ENCODE data around the gene R3HDM2. TPM values are rescaled to one million over a fixed set of nuclear protein-coding genes. Genes with fewer than 3 reads are reported as not detected.

The R3HDM2 gene
- total and polyA plus RNA-seq, 2 donors from 2014 or later = 16.5 to 67.3 TPM

GRCh38 chr12:57465030-57465746, 34.3 kb upstream of the R3HDM2 start:
- no peak overlapping the region for H3K9ac ChIP-seq (ENCODE audit: low read length in 3 of 3)
- no peaks in the 10 kb centered on the region for H3K27me3 ChIP-seq (ENCODE audit: control insufficient read depth, insufficient read depth, low read length)
- FAIRE-seq (no peak), DNase-seq (no peak)
- peaks cover 0 to 8% (median 0%) of the 10 kb centered on the region in 3 donors for H3K4me1 ChIP-seq (ENCODE audit: control insufficient read depth in 2 of 3, insufficient read depth in 2 of 3, low read depth in 1 of 3, low read length in 3 of 3)
- H3K4me3 ChIP-seq (ENCODE audit: low read length in 3 of 3) = no peak overlapping the region
- no peaks in the 10 kb centered on the region for H3K36me3 ChIP-seq (ENCODE audit: control insufficient read depth in 2 of 3, insufficient read depth in 3 of 3, low read length in 3 of 3)
- no peak for TF ChIP-seq CTCF (IDR thresholded peaks at IDR 0.05; ENCODE audit: borderline replicate concordance, extremely low read depth, insufficient read depth)
- H3K9me3 ChIP-seq (ENCODE audit: control insufficient read depth in 2 of 3, insufficient read depth in 1 of 3, low read length in 3 of 3) = no peaks in the 10 kb centered on the region
- intact Hi-C loops (cut with DNase I) = no loop called here
- no peak overlapping the region for H3K27ac ChIP-seq (ENCODE audit: low read depth in 2 of 2, low read length in 2 of 2)

- no peak for FAIRE-seq
- no peaks in the 10 kb centered on the region for H3K36me3 ChIP-seq (ENCODE audit: control insufficient read depth in 2 of 3, insufficient read depth in 3 of 3, low read length in 3 of 3)
Measured at GRCh38 chr12:57464569-57464968, 33.7 kb upstream of the R3HDM2 start.

GRCh38 chr12:57462912-57463253, 32.0 kb upstream of the R3HDM2 start:
- no peaks in the 10 kb centered on the region for H3K9me3 ChIP-seq (ENCODE audit: control insufficient read depth in 2 of 3, insufficient read depth in 1 of 3, low read length in 3 of 3)
- no peaks in the 10 kb centered on the region for H3K36me3 ChIP-seq (ENCODE audit: control insufficient read depth in 2 of 3, insufficient read depth in 3 of 3, low read length in 3 of 3)
- peak overlapping the region in 1 of 3 donors; percentile 84 for H3K4me3 ChIP-seq (ENCODE audit: low read length in 3 of 3)
- peaks cover 0 to 8% (median 6%) of the 10 kb centered on the region in 3 donors for H3K4me1 ChIP-seq (ENCODE audit: control insufficient read depth in 2 of 3, insufficient read depth in 2 of 3, low read depth in 1 of 3, low read length in 3 of 3)
- intact Hi-C loops (cut with DNase I) = no loop called here
- H3K27ac ChIP-seq (ENCODE audit: low read depth in 2 of 2, low read length in 2 of 2) = no peak overlapping the region
- no peaks in the 10 kb centered on the region for H3K27me3 ChIP-seq (ENCODE audit: control insufficient read depth, insufficient read depth, low read length)
- TF ChIP-seq CTCF (IDR thresholded peaks at IDR 0.05; ENCODE audit: borderline replicate concordance, extremely low read depth, insufficient read depth) = no peak
- no peak for FAIRE-seq
- no peak for DNase-seq
- H3K9ac ChIP-seq (ENCODE audit: low read length in 3 of 3) = peak overlapping the region in 1 of 3 donors; percentile 63

More at GRCh38 chr12:57464569-57464968, 33.7 kb upstream of the R3HDM2 start:
- Histone ChIP-seq H3K9ac (ENCODE audit: low read length in 3 of 3) (no peak overlapping the region), H3K4me1 (ENCODE audit: control insufficient read depth in 2 of 3, insufficient read depth in 2 of 3, low read depth in 1 of 3, low read length in 3 of 3) (peaks cover 0 to 8% (median 0%) of the 10 kb centered on the region in 3 donors), H3K27ac (ENCODE audit: low read depth in 2 of 2, low read length in 2 of 2) (no peak overlapping the region), H3K27me3 (ENCODE audit: control insufficient read depth, insufficient read depth, low read length) (no peaks in the 10 kb centered on the region), H3K9me3 (ENCODE audit: control insufficient read depth in 2 of 3, insufficient read depth in 1 of 3, low read length in 3 of 3) (no peaks in the 10 kb centered on the region), H3K4me3 (ENCODE audit: low read length in 3 of 3) (no peak overlapping the region)
- intact Hi-C loops (cut with DNase I) = no loop called here
- TF ChIP-seq CTCF (IDR thresholded peaks at IDR 0.05; ENCODE audit: borderline replicate concordance, extremely low read depth, insufficient read depth) = no peak
- no peak for DNase-seq
